B cell (primary cell): ENCODE measurements around the gene LRRC15. TPM values are rescaled to one million over a fixed set of nuclear protein-coding genes. Genes with fewer than 3 reads are reported as not detected.

Experiments
- ATAC-seq: fragments of 200-7000 bp; cut with Tn5 transposase; one replicate; pipeline ENCODE4 v1.10.0; 2021; ENCODE audit warnings: low read depth, mild to moderate bottlenecking, moderate number of reproducible peaks, moderate library complexity
- CTCF ChIA-PET: fragments of 350-600 bp; sonication (Branson Sonifier 250); formaldehyde crosslinking; loops from one replicate; lab custom pipeline; 2021; ENCODE audit warnings: antibody characterized with exemption, inconsistent platforms; lab: Charles Lee
- POLR2A ChIA-PET: fragments of 350-600 bp; sonication (Branson Sonifier 250); formaldehyde crosslinking; loops from one replicate; lab custom pipeline; 2021; ENCODE audit warnings: antibody characterized with exemption; lab: Charles Lee
- DNase-seq: peaks from one replicate; pipeline ENCODE4 v3.0.0; 2013
- H2AFZ ChIP-seq: 2 replicates; pipeline ENCODE4 v1.6.1; 2012; ENCODE audit warnings: mild to moderate bottlenecking, low read depth, low read length; ENCODE audit not compliant: insufficient read depth, poor library complexity, severe bottlenecking
- H3K27ac ChIP-seq, 2 donors: 1 replicate in 1 of 2; 2 replicates in 1 of 2; pipeline ENCODE4 v1.5.1; 2012 to 2013; ENCODE audit warnings: low read length in 2 of 2, mild to moderate bottlenecking in 2 of 2, moderate library complexity in 1 of 2
- H3K27me3 ChIP-seq, 4 experiments: fragments of 200-600 bp in 1 of 4; sonication (generic) in 1 of 4; replicated peaks in 1 of 4; 1 replicate in 2 of 4; 2 replicates in 2 of 4; pipeline versions ENCODE4 v1.6.1 to v1.7.0; 2013 to 2016; ENCODE audit warnings: low read length in 3 of 4, mild to moderate bottlenecking in 2 of 4, mixed read lengths in 1 of 4, moderate library complexity in 1 of 4; ENCODE audit not compliant: insufficient read depth in 4 of 4, control insufficient read depth in 3 of 4; ENCODE audit errors: control extremely low read depth in 1 of 4
- H3K36me3 ChIP-seq, 2 experiments: replicated peaks in 1 of 2; 1 replicate in 1 of 2; 2 replicates in 1 of 2; pipeline versions ENCODE4 v1.6.1 to v1.7.1; 2013; ENCODE audit warnings: low read length in 1 of 2; ENCODE audit not compliant: insufficient read depth in 2 of 2, control insufficient read depth in 1 of 2; ENCODE audit errors: control extremely low read depth in 1 of 2, extremely low read depth in 1 of 2
- H3K4me1 ChIP-seq, 2 donors: fragments of 200-600 bp in 1 of 2; sonication (generic) in 1 of 2; 1 replicate in 1 of 2; 2 replicates in 1 of 2; pipeline versions ENCODE4 v1.5.1 to v1.6.1; 2013 to 2017; ENCODE audit warnings: low read length in 2 of 2; ENCODE audit not compliant: control insufficient read depth in 2 of 2, insufficient read depth in 2 of 2
- H3K4me2 ChIP-seq: replicated peaks from 2 replicates; pipeline ENCODE3; 2012; ENCODE audit warnings: mild to moderate bottlenecking, low read depth, low read length; ENCODE audit not compliant: poor library complexity, severe bottlenecking
- H3K4me3 ChIP-seq, 5 experiments: fragments of 200-600 bp in 1 of 5; sonication (generic) in 1 of 5; 1 replicate in 3 of 5; 2 replicates in 2 of 5; pipeline versions ENCODE4 v1.5.1 to v1.7.0; 2011 to 2016; ENCODE audit warnings: low read length in 4 of 5, mild to moderate bottlenecking in 4 of 5, low read depth in 2 of 5, control low read depth in 1 of 5, moderate library complexity in 1 of 5; ENCODE audit not compliant: insufficient read depth in 1 of 5; ENCODE audit errors: control extremely low read depth in 1 of 5, extremely low read depth in 1 of 5
- H3K79me2 ChIP-seq: fragments of 200-600 bp; sonication (generic); one replicate; pipeline ENCODE4 v1.6.0; 2016; ENCODE audit warnings: low read length; ENCODE audit not compliant: control insufficient read depth, insufficient read depth
- H3K9ac ChIP-seq: fragments of 200-600 bp; sonication (generic); 2 replicates; pipeline ENCODE4 v1.6.1; 2017; ENCODE audit warnings: mild to moderate bottlenecking, low read length, moderate library complexity
- H3K9me3 ChIP-seq, 3 donors: one replicate each; pipeline versions ENCODE4 v1.6.1 to v1.7.1; 2013; ENCODE audit warnings: low read length in 2 of 3; ENCODE audit not compliant: control insufficient read depth in 2 of 3, insufficient read depth in 1 of 3; ENCODE audit errors: control extremely low read depth in 1 of 3
- H4K20me1 ChIP-seq: 2 replicates; pipeline ENCODE4 v1.6.0; 2012; ENCODE audit warnings: mild to moderate bottlenecking, low read length; ENCODE audit not compliant: insufficient read depth, control insufficient read depth, poor library complexity, severe bottlenecking
- H3K27ac Mint-ChIP-seq: one replicate; pipeline ENCODE4 v1.8.0; 2021; ENCODE audit warnings: mixed read lengths
- H3K27me3 Mint-ChIP-seq: one replicate; pipeline ENCODE4 v1.8.0; 2021; ENCODE audit warnings: mixed read lengths
- H3K4me1 Mint-ChIP-seq: one replicate; pipeline ENCODE4 v1.8.0; 2021; ENCODE audit warnings: mixed read lengths
- H3K4me3 Mint-ChIP-seq: one replicate; pipeline ENCODE4 v1.8.0; 2021; ENCODE audit warnings: mixed read lengths
- H3K9me3 Mint-ChIP-seq: one replicate; pipeline ENCODE4 v1.8.0; 2022; ENCODE audit warnings: mixed read lengths; ENCODE audit not compliant: insufficient read depth
- EZH2 ChIP-seq: IDR thresholded peaks from 2 replicates; pipeline ENCODE4 v1.6.1; 2012; ENCODE audit warnings: borderline replicate concordance, low read depth, mild to moderate bottlenecking, moderate library complexity, low read length; ENCODE audit not compliant: insufficient read depth, poor library complexity, severe bottlenecking
- WGBS: methylation state at CpG from one replicate; pipeline ENCODE4 v1.1.5; 2013; ENCODE audit warnings: missing lambda C conversion rate; ENCODE audit not compliant: insufficient coverage; 5-methylcytosine and 5-hydroxymethylcytosine counted together
- intact Hi-C: fragments of 100-400 bp; cut with micrococcal nuclease; formaldehyde crosslinking; loops from one replicate; pipeline ENCODE4 v1.10.0; 2022
- polyA plus RNA-seq: library from polyadenylated mRNA; depleted of rRNA; stranded (reverse); fragments of >200 nt; gene quantifications from 2 replicates; pipeline ENCODE4 v1.2.3, GENCODE V29; 2012
- total RNA-seq, 2 donors: library from RNA; stranded (reverse); fragments of 120-200 nt in 1 of 2; gene quantifications; 1 replicate in 1 of 2; 2 replicates in 1 of 2; pipeline versions ENCODE4 v1.2.3 to v1.2.4, GENCODE V29; 2013 to 2022
- TF ChIP-seq, protein P1 (sequence below): fragments of 200-600 bp; IDR thresholded peaks from one replicate; pipeline ENCODE4 v1.8.0; 2022; ENCODE audit warnings: antibody characterized with exemption, mild to moderate bottlenecking

Gene LRRC15
- total and polyA plus RNA-seq, 2 donors (not counting 1 experiment from before 2014, with no cell fraction given) = not detected

DNA sequence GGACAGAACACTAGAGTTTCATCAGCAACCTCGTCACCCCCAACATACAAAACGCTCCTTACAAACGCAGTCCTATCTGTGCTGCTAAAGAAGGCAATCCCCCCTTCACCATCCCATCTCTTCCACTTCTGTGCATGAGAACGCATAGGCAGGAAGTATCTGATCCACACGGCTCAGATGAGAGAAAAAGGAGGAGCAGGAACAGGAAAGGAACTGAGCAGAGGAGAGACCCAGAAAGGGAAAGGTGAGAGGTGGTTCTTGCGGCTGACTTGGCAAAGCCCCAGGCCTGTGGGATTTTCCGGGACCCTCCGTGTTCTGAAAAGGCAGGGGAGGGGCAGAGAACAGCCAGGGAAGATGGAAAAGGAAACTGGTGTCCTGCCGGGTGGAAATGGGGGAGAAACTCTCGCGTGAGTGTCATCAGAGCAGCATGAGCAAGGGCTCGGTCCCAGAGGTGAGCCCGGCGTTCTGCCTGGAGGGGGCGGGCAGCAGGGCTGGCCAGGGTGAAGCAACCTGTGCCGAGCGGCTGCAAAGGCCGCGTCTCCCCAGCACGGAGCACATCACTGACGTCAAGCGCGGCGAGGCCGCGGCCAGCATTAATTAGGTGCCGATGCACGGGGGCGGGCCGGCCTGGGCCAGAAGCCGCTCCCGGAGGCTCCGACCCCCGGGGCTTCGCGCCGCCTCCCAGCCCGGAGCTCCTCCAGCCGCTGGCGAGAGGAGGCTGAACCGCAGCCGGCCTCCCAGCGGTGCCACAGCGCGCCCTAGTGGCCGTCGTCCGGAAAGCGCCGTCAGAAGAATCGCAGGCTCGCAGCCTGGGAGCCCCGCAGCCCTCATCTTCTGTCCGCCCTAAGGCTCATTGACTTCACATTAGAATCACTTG lies 54.2 kb downstream of the LRRC15 start:
- ATAC-seq (peak; percentile 85), DNase-seq (peak; percentile 92)
- Histone ChIP-seq H3K4me3 (peak overlapping the region; percentile 17 to 72 (median 50)), H3K27ac (no peak overlapping the region), H3K4me2 (peak overlapping the region; percentile 95), H3K9me3 (peaks cover 0 to 19% (median 12%) of the 10 kb centered on the region in 3 donors), H3K9ac (peak overlapping the region; percentile 65), H4K20me1 (no peaks in the 10 kb centered on the region), H2AFZ (peak overlapping the region; percentile 82), H3K27me3 (peaks cover 0 to 74% (median 30%) of the 10 kb centered on the region in 4 experiments), H3K4me1 (peaks cover 24 to 25% of the 10 kb centered on the region in 2 donors), H3K36me3 (no peaks in the 10 kb centered on the region), H3K79me2 (no peaks in the 10 kb centered on the region)
- WGBS = under 1% methylated on average over 50 of the region's 54 CpGs
- H3K4me1 Mint-ChIP-seq = peaks cover 28% of the 10 kb centered on the region
- ChIA-PET CTCF (interaction anchor here (0.6 to 7.4 kb wide), 72 partner anchors 9 to 855 kb away, joined by 3 to 193 read pairs (median 4); partner anchors contain the start of gene HES1), POLR2A (interaction anchor here (1.0 to 1.4 kb wide), 2 partner anchors 8 to 534 kb away, joined by 3 to 4 read pairs; no protein-coding TSS in a partner anchor)
- H3K27ac Mint-ChIP-seq = peak overlapping the region; percentile 37
- TF ChIP-seq EZH2 = no peak
- TF ChIP-seq, protein P1, sequence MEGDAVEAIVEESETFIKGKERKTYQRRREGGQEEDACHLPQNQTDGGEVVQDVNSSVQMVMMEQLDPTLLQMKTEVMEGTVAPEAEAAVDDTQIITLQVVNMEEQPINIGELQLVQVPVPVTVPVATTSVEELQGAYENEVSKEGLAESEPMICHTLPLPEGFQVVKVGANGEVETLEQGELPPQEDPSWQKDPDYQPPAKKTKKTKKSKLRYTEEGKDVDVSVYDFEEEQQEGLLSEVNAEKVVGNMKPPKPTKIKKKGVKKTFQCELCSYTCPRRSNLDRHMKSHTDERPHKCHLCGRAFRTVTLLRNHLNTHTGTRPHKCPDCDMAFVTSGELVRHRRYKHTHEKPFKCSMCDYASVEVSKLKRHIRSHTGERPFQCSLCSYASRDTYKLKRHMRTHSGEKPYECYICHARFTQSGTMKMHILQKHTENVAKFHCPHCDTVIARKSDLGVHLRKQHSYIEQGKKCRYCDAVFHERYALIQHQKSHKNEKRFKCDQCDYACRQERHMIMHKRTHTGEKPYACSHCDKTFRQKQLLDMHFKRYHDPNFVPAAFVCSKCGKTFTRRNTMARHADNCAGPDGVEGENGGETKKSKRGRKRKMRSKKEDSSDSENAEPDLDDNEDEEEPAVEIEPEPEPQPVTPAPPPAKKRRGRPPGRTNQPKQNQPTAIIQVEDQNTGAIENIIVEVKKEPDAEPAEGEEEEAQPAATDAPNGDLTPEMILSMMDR = peak; percentile 98
- intact Hi-C loops = loop anchor here (1.0 to 5.0 kb wide), 6 partner anchors 8 to 853 kb away; no protein-coding TSS in a partner anchor
- H3K27me3 Mint-ChIP-seq = peaks cover 57% of the 10 kb centered on the region
- H3K4me3 Mint-ChIP-seq = peak overlapping the region; percentile 80
- peaks cover 2% of the 10 kb centered on the region for H3K9me3 Mint-ChIP-seq
